ENCODE measurements around the gene WDR18. TPM values are rescaled to one million over a fixed set of nuclear protein-coding genes. Genes with fewer than 3 reads are reported as not detected.

WDR18 gene
- total and polyA plus RNA-seq, 2 of the 8 experiments (the other 6 are each of a cell fraction or from before 2014, with no cell fraction given) = 87.7 to 177 TPM

DNA sequence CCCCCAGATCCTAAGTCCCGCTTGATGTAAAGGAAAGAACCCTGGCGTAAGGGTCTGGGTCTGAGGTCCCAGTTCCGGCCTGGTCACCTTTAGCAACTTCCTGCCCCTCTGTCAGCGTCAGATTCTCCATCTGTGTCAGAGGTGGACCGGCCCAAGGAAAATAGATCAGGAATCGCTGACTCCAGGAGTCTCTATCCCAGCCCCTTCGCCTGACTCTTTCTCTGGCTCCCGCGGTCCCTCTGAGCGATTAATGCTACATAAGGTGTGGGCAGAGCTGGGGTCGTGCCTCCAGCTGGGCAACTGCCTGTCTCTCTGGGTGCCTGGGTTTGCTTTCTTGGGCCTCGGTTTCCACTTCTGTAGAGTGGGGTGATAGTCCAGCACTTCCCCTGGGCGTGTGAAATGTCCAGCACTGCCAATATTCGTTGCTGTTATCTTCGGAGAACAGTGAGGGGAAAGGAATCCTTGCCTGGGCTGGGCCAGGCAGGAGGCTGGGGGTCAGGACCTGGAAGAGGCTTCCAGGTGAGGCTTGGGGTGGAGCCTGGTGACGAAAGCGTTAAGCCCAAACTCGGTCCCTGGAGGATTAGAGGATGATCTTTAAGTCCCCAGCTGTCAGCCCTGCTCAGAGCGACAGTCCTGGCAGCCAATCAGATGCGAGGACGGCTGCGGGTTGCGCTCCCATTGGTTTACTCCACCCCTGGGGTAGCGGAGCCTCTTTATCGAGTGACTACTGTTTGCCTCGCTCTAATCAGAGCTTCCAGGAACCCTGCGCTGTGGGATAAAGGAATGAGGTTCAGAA is 56.5 kb downstream of the WDR18 start (continued):
- TF ChIP-seq, protein P1, sequence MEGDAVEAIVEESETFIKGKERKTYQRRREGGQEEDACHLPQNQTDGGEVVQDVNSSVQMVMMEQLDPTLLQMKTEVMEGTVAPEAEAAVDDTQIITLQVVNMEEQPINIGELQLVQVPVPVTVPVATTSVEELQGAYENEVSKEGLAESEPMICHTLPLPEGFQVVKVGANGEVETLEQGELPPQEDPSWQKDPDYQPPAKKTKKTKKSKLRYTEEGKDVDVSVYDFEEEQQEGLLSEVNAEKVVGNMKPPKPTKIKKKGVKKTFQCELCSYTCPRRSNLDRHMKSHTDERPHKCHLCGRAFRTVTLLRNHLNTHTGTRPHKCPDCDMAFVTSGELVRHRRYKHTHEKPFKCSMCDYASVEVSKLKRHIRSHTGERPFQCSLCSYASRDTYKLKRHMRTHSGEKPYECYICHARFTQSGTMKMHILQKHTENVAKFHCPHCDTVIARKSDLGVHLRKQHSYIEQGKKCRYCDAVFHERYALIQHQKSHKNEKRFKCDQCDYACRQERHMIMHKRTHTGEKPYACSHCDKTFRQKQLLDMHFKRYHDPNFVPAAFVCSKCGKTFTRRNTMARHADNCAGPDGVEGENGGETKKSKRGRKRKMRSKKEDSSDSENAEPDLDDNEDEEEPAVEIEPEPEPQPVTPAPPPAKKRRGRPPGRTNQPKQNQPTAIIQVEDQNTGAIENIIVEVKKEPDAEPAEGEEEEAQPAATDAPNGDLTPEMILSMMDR (IDR thresholded peaks at IDR 0.05; ENCODE audit: control extremely low read depth in 1 of 3, insufficient read depth in 1 of 3, low read depth in 1 of 3, low read length in 3 of 3) = no peak
- TF ChIP-seq POLR2AphosphoS5 (IDR thresholded peaks at IDR 0.05; ENCODE audit: low read depth, low read length) = peak; percentile 72; the same call in 1 of the 2 replicates
- TF ChIP-seq SP4 (IDR thresholded peaks at IDR 0.05; ENCODE audit: low read length) = 0 out of 2 replicates have a peak, but pooled peaks have one; percentile 32
- TF ChIP-seq YY1 (IDR thresholded peaks at IDR 0.05; ENCODE audit: low read depth, low read length) = no peak
- TF ChIP-seq SAP30 (IDR thresholded peaks at IDR 0.05; ENCODE audit: insufficient read depth, insufficient replicate concordance, low read length) = peak; percentile 69
- no peak for TF ChIP-seq RFX5 (IDR thresholded peaks at IDR 0.05; ENCODE audit: borderline replicate concordance, low read depth, low read length)
- no peak for TF ChIP-seq BRCA1 (IDR thresholded peaks at IDR 0.05; ENCODE audit: low read depth, low read length)
- no peak for TF ChIP-seq SIX5 (IDR thresholded peaks at IDR 0.05; ENCODE audit: low read depth, low read length)
- TF ChIP-seq EP300 (IDR thresholded peaks at IDR 0.05; ENCODE audit: borderline replicate concordance in 1 of 2, low read depth in 2 of 2, low read length in 2 of 2) = no peak
- TF ChIP-seq RAD21 (IDR thresholded peaks at IDR 0.05 in 1 of 2, conservative IDR thresholded peaks at IDR 0.05 in 1 of 2; ENCODE audit: low read depth in 2 of 2, low read length in 2 of 2) = no peak
- TF ChIP-seq NRF1 (IDR thresholded peaks at IDR 0.05; ENCODE audit: low read depth, low read length) = no peak
- TF ChIP-seq POU5F1 (IDR thresholded peaks at IDR 0.05; ENCODE audit: low read depth, low read length) = no peak
- no peak for TF ChIP-seq CBX5 (IDR thresholded peaks at IDR 0.05; ENCODE audit: low read depth, low read length)
- TF ChIP-seq ATF3 (IDR thresholded peaks at IDR 0.05; ENCODE audit: insufficient read depth, low read depth, low read length) = no peak
- no peak for TF ChIP-seq NANOG (IDR thresholded peaks at IDR 0.05; ENCODE audit: insufficient read depth, low read depth, low read length, poor library complexity, severe bottlenecking)
- TF ChIP-seq CTBP2 (IDR thresholded peaks at IDR 0.05; ENCODE audit: borderline replicate concordance, insufficient read depth, insufficient read length, low read length) = no peak
- TF ChIP-seq SIRT6 (IDR thresholded peaks at IDR 0.05; ENCODE audit: low read length) = no peak

All from H1 (cell line).